H9 (cell line): Measurements from ENCODE around the gene TMCO4. TPM values are rescaled to one million over a fixed set of nuclear protein-coding genes. Genes with fewer than 3 reads are reported as not detected.

Experiments
- DNase-seq: peaks from one replicate; pipeline ENCODE4 v3.0.0-alpha.2; 2017
- H2AFZ ChIP-seq: one replicate; pipeline ENCODE4 v1.6.1; 2013; ENCODE audit warnings: mild to moderate bottlenecking, low read length, control low read depth, moderate library complexity
- H2AK5ac ChIP-seq: 2 replicates; pipeline ENCODE4 v1.6.1; 2013; ENCODE audit warnings: low read length, control low read depth, mixed read lengths; ENCODE audit not compliant: insufficient read length
- H2BK120ac ChIP-seq: one replicate; pipeline ENCODE4 v1.6.1; 2013; ENCODE audit warnings: low read depth, mild to moderate bottlenecking, low read length, control low read depth, inconsistent platforms; ENCODE audit not compliant: poor library complexity, severe bottlenecking
- H2BK12ac ChIP-seq: 2 replicates; pipeline ENCODE4 v1.6.1; 2013; ENCODE audit warnings: low read length, control low read depth, mixed read lengths, low read depth; ENCODE audit not compliant: insufficient read length
- H2BK15ac ChIP-seq: 2 replicates; pipeline ENCODE4 v1.6.1; 2013; ENCODE audit warnings: low read depth, low read length, control low read depth
- H2BK20ac ChIP-seq: one replicate; pipeline ENCODE4 v1.6.1; 2013; ENCODE audit warnings: low read depth, mild to moderate bottlenecking, low read length, control low read depth, inconsistent platforms; ENCODE audit not compliant: poor library complexity, severe bottlenecking
- H2BK5ac ChIP-seq: 2 replicates; pipeline ENCODE4 v1.6.1; 2013; ENCODE audit warnings: low read length, control low read depth, mixed read lengths; ENCODE audit not compliant: insufficient read length
- H3K14ac ChIP-seq: 2 replicates; pipeline ENCODE4 v1.6.1; 2013; ENCODE audit warnings: low read length, control low read depth; ENCODE audit not compliant: insufficient read depth
- H3K18ac ChIP-seq: 2 replicates; pipeline ENCODE4 v1.6.1; 2013; ENCODE audit warnings: low read depth, mild to moderate bottlenecking, mixed read lengths, low read length, control low read depth; ENCODE audit not compliant: insufficient read length
- H3K23ac ChIP-seq: 2 replicates; pipeline ENCODE4 v1.6.1; 2013; ENCODE audit warnings: low read length, control low read depth, mixed read lengths, low read depth; ENCODE audit not compliant: insufficient read length
- H3K23me2 ChIP-seq: 2 replicates; pipeline ENCODE4 v1.6.1; 2013; ENCODE audit warnings: low read depth, mild to moderate bottlenecking, mixed read lengths, low read length, control low read depth; ENCODE audit not compliant: insufficient read length, poor library complexity, severe bottlenecking
- H3K27ac ChIP-seq: 2 replicates; pipeline ENCODE4 v1.5.1; 2013; ENCODE audit warnings: low read length, control low read depth, mixed read lengths, low read depth; ENCODE audit not compliant: insufficient read length
- H3K27me3 ChIP-seq: 2 replicates; pipeline ENCODE4 v1.6.1; 2013; ENCODE audit warnings: low read length, control low read depth, inconsistent platforms; ENCODE audit not compliant: insufficient read depth
- H3K4ac ChIP-seq: 2 replicates; pipeline ENCODE4 v1.6.1; 2013; ENCODE audit warnings: low read depth, mild to moderate bottlenecking, control low read depth, inconsistent platforms, low read length, moderate library complexity
- H3K4me1 ChIP-seq: 2 replicates; pipeline ENCODE4 v1.6.1; 2013; ENCODE audit warnings: low read length, control low read depth, inconsistent platforms; ENCODE audit not compliant: insufficient read depth
- H3K4me2 ChIP-seq: 2 replicates; pipeline ENCODE4 v1.6.1; 2013; ENCODE audit warnings: low read length, control low read depth, mixed read lengths; ENCODE audit not compliant: insufficient read length, insufficient read depth
- H3K56ac ChIP-seq: 2 replicates; pipeline ENCODE4 v1.6.1; 2013; ENCODE audit warnings: low read depth, mild to moderate bottlenecking, mixed read lengths, low read length, control low read depth; ENCODE audit not compliant: insufficient read length
- H3K79me1 ChIP-seq: 2 replicates; pipeline ENCODE4 v1.6.1; 2013; ENCODE audit warnings: low read depth, mild to moderate bottlenecking, moderate library complexity, low read length, control low read depth, inconsistent platforms; ENCODE audit not compliant: insufficient read depth, poor library complexity, severe bottlenecking
- H3K79me2 ChIP-seq: 2 replicates; pipeline ENCODE4 v1.6.1; 2013; ENCODE audit warnings: low read length, control low read depth, inconsistent platforms; ENCODE audit not compliant: insufficient read depth
- H3K9ac ChIP-seq: 2 replicates; pipeline ENCODE4 v1.6.1; 2013; ENCODE audit warnings: low read length, control low read depth, mixed read lengths; ENCODE audit not compliant: insufficient read length; ENCODE audit errors: extremely low read depth
- H3K9me3 ChIP-seq: one replicate; pipeline ENCODE4 v1.6.1; 2013; ENCODE audit warnings: low read depth, low read length, inconsistent platforms; ENCODE audit not compliant: control insufficient read depth
- H3T11ph ChIP-seq: one replicate; pipeline ENCODE4 v1.6.1; 2013; ENCODE audit warnings: mild to moderate bottlenecking, low read length, control low read depth, inconsistent platforms
- H4K20me1 ChIP-seq: one replicate; pipeline ENCODE4 v1.6.1; 2013; ENCODE audit not compliant: control insufficient read depth, insufficient read length, insufficient read depth
- H4K5ac ChIP-seq: 2 replicates; pipeline ENCODE4 v1.6.1; 2013; ENCODE audit warnings: low read depth, mild to moderate bottlenecking, mixed read lengths, low read length, control low read depth; ENCODE audit not compliant: insufficient read length
- H4K8ac ChIP-seq: replicated peaks from 2 replicates; pipeline ENCODE4 v1.6.1; 2013; ENCODE audit warnings: low read length, control low read depth, mixed read lengths, low read depth; ENCODE audit not compliant: insufficient read length
- H4K91ac ChIP-seq: 2 replicates; pipeline ENCODE4 v1.6.1; 2013; ENCODE audit warnings: low read depth, mild to moderate bottlenecking, moderate library complexity, mixed read lengths, low read length, control low read depth; ENCODE audit not compliant: insufficient read length
- H3K27ac Mint-ChIP-seq, 3 experiments: 2 replicates in 2 of 3; 3 replicates in 1 of 3; pipeline ENCODE4 v1.8.0; 2020 to 2021; ENCODE audit warnings: mixed read lengths in 3 of 3, mild to moderate bottlenecking in 1 of 3, moderate library complexity in 1 of 3
- H3K27me3 Mint-ChIP-seq: 2 replicates; pipeline ENCODE4 v1.8.0; 2021; ENCODE audit warnings: low read depth, mild to moderate bottlenecking, moderate library complexity, mixed read lengths
- H3K36me3 Mint-ChIP-seq, 3 experiments: 2 replicates in 2 of 3; 3 replicates in 1 of 3; pipeline ENCODE4 v1.8.0; 2020 to 2021; ENCODE audit warnings: low read depth in 3 of 3, mixed read lengths in 3 of 3; ENCODE audit not compliant: insufficient read depth in 1 of 3
- H3K4me1 Mint-ChIP-seq, 2 experiments: 2 replicates each; pipeline ENCODE4 v1.8.0; 2020; ENCODE audit warnings: mixed read lengths in 2 of 2
- H3K4me3 Mint-ChIP-seq, 2 experiments: 2 replicates in 1 of 2; 3 replicates in 1 of 2; pipeline ENCODE4 v1.8.0; 2020 to 2021; ENCODE audit warnings: mild to moderate bottlenecking in 2 of 2, mixed read lengths in 2 of 2, moderate library complexity in 1 of 2
- H3K9me3 Mint-ChIP-seq, 2 experiments: 2 replicates in 1 of 2; 3 replicates in 1 of 2; pipeline ENCODE4 v1.8.0; 2020; ENCODE audit warnings: mild to moderate bottlenecking in 2 of 2, mixed read lengths in 2 of 2, moderate library complexity in 1 of 2
- WGBS: extraction: QIAGEN DNeasy Blood & Tissue Kit; methylation state at CpG from one replicate; pipeline ENCODE4 v1.1.7; 2013; ENCODE audit warnings: missing lambda C conversion rate, low lambda C conversion rate, mixed read lengths; ENCODE audit not compliant: insufficient read length; ENCODE audit errors: extremely low coverage; 5-methylcytosine and 5-hydroxymethylcytosine counted together
- total RNA-seq: library from RNA; stranded (reverse); gene quantifications from 2 replicates; pipeline ENCODE4 v1.2.1, GENCODE V29; 2021
- TF ChIP-seq, protein P1 (sequence below): fragments of 200-600 bp; sonication (generic); conservative IDR thresholded peaks from 3 replicates; pipeline ENCODE4 v1.8.0; 2021; ENCODE audit warnings: antibody characterized with exemption, mild to moderate bottlenecking

Gene TMCO4
- total RNA-seq, 1 experiment from 2014 or later, result 4.0 TPM

DNA sequence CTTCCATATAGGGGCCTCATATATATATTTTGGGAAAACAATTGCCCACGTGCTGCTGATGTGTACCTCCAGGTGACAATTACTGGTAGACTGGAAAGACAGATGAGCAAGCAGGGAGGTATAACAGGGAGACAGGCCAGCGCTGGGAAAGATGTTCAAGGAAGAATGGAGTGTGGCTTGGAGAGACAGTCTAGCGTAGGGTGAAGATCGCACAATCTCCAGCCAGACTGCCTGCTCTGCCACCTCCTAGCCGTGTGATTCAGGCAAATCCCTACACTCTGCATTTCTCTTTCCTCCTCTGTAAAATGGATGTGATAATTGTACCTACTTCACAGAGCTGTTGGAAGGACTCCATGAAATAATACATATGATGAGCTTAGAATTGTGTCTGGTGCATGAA, 66.1 kb downstream of the TMCO4 start:
- Histone ChIP-seq H2AK5ac (no peak overlapping the region), H3K23me2 (no peaks in the 10 kb centered on the region), H4K91ac (no peak overlapping the region), H3K4ac (no peak overlapping the region), H3K27ac (no peak overlapping the region), H3K56ac (no peak overlapping the region), H4K5ac (no peak overlapping the region), H3K14ac (no peak overlapping the region), H2BK15ac (no peak overlapping the region), H3K4me2 (no peak overlapping the region), H3K23ac (no peak overlapping the region), H2BK5ac (no peak overlapping the region), H2BK20ac (no peak overlapping the region), H4K20me1 (no peaks in the 10 kb centered on the region), H3K4me1 (no peaks in the 10 kb centered on the region), H2AFZ (no peak overlapping the region), H4K8ac (no peak overlapping the region), H3K9ac (no peak overlapping the region), H3K9me3 (no peaks in the 10 kb centered on the region), H3K18ac (no peak overlapping the region), H3T11ph (no peak overlapping the region), H3K79me1 (no peaks in the 10 kb centered on the region), H3K27me3 (no peaks in the 10 kb centered on the region; the same call in none of the 2 replicates), H3K79me2 (no peaks in the 10 kb centered on the region), H2BK120ac (no peak overlapping the region), H2BK12ac (no peak overlapping the region)
- peaks cover 6 to 9% of the 10 kb centered on the region in 2 experiments; a peak in 3 of 4 replicates for H3K4me1 Mint-ChIP-seq
- peaks cover 3 to 12% of the 10 kb centered on the region in 2 experiments; a peak in 3 of 5 replicates for H3K9me3 Mint-ChIP-seq
- H3K27ac Mint-ChIP-seq, result no peak overlapping the region
- H3K27me3 Mint-ChIP-seq, result peaks cover 6% of the 10 kb centered on the region
- DNase-seq, result no peak
- H3K4me3 Mint-ChIP-seq, result no peak overlapping the region
- TF ChIP-seq, protein P1, sequence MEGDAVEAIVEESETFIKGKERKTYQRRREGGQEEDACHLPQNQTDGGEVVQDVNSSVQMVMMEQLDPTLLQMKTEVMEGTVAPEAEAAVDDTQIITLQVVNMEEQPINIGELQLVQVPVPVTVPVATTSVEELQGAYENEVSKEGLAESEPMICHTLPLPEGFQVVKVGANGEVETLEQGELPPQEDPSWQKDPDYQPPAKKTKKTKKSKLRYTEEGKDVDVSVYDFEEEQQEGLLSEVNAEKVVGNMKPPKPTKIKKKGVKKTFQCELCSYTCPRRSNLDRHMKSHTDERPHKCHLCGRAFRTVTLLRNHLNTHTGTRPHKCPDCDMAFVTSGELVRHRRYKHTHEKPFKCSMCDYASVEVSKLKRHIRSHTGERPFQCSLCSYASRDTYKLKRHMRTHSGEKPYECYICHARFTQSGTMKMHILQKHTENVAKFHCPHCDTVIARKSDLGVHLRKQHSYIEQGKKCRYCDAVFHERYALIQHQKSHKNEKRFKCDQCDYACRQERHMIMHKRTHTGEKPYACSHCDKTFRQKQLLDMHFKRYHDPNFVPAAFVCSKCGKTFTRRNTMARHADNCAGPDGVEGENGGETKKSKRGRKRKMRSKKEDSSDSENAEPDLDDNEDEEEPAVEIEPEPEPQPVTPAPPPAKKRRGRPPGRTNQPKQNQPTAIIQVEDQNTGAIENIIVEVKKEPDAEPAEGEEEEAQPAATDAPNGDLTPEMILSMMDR, result no peak
- H3K36me3 Mint-ChIP-seq, result peaks cover 0 to 7% (median 4%) of the 10 kb centered on the region in 3 experiments; a peak in 2 of 7 replicates
- no CpG with 5 or more reads among the region's 5 CpGs for WGBS
